ENCODE measurements around the gene NEK9. TPM values are rescaled to one million over a fixed set of nuclear protein-coding genes. Genes with fewer than 3 reads are reported as not detected.

The NEK9 gene
- total RNA-seq (2022; extraction: Qiagen RNA extraction), result 24.4 to 34.0 TPM (median 32.5 TPM) in 5 replicates

GRCh38 chr14:75126679-75127473 lies at the start of gene NEK9:
TSS of gene NEK9 (minus strand) at chr14:75127048. CDS start at chr14:75126921, 127 bp downstream.

GRCh38 chr14:75176142-75176820 lies 49.4 kb upstream of the NEK9 start, which contains the start of gene TMED10:
TSS of gene TMED10 (minus strand) at chr14:75176612. CDS start at chr14:75176579, 33 bp downstream.

GRCh38 chr14:75069121-75069810 lies 57.6 kb downstream of the NEK9 start, which contains the start of gene ZC2HC1C:
TSS of gene ZC2HC1C (plus strand) at chr14:75069641. CDS start at chr14:75070574, 933 bp downstream.

GRCh38 chr14:75063491-75064204 lies 63.2 kb downstream of the NEK9 start, which contains the start of gene ACYP1:
TSS of gene ACYP1 (minus strand) at chr14:75064024. CDS start at chr14:75063553, 471 bp downstream.

GRCh38 chr14:75050852-75051555 lies 75.8 kb downstream of the NEK9 start, which contains the start of gene MLH3:
TSS of gene MLH3 (minus strand) at chr14:75051467. CDS start at chr14:75049655, 1,812 bp downstream.

Other genes with a start within 250 kb of the NEK9 start
- 88.2 to 101 TPM (median 97.6 TPM) in 5 replicates for gene DLST, start 245.1 kb downstream of the NEK9 start, total RNA-seq (2022; extraction: Qiagen RNA extraction)
- gene RPS6KL1, start 203.8 kb downstream of the NEK9 start, total RNA-seq (2022; extraction: Qiagen RNA extraction), result 0.17 to 0.56 TPM (median 0.41 TPM) in 5 replicates
- gene PGF, start 171.5 kb downstream of the NEK9 start, total RNA-seq (2022; extraction: Qiagen RNA extraction), result 4.8 to 5.6 TPM (median 5.0 TPM) in 5 replicates
- 84.5 to 93.3 TPM (median 88.2 TPM) in 5 replicates for gene EIF2B2, start 124.1 kb downstream of the NEK9 start, total RNA-seq (2022; extraction: Qiagen RNA extraction)
- gene MLH3, start 75.6 kb downstream of the NEK9 start, total RNA-seq (2022; extraction: Qiagen RNA extraction), result 15.2 to 21.6 TPM (median 20.3 TPM) in 5 replicates
- gene ACYP1, start 63.0 kb downstream of the NEK9 start, total RNA-seq (2022; extraction: Qiagen RNA extraction), result 24.6 to 37.3 TPM (median 27.5 TPM) in 5 replicates
- 5.0 to 6.7 TPM (median 6.1 TPM) in 5 replicates for gene ZC2HC1C, start 57.4 kb downstream of the NEK9 start, total RNA-seq (2022; extraction: Qiagen RNA extraction)
- 280 to 308 TPM (median 299 TPM) in 5 replicates for gene TMED10, start 49.6 kb upstream of the NEK9 start, total RNA-seq (2022; extraction: Qiagen RNA extraction)
- 10.9 to 14.0 TPM (median 11.5 TPM) in 5 replicates for gene FOS, start 151.8 kb upstream of the NEK9 start, total RNA-seq (2022; extraction: Qiagen RNA extraction)

All from A549 treated with dexamethasone at 1 μM for 4 hours (cell line).